Measurements from ENCODE around the gene SIX1. TPM values are rescaled to one million over a fixed set of nuclear protein-coding genes. Genes with fewer than 3 reads are reported as not detected.

The SIX1 gene
- total RNA-seq, result 0.44 and 0.48 TPM in 2 replicates
- long read RNA-seq, result 0 reads

DNA sequence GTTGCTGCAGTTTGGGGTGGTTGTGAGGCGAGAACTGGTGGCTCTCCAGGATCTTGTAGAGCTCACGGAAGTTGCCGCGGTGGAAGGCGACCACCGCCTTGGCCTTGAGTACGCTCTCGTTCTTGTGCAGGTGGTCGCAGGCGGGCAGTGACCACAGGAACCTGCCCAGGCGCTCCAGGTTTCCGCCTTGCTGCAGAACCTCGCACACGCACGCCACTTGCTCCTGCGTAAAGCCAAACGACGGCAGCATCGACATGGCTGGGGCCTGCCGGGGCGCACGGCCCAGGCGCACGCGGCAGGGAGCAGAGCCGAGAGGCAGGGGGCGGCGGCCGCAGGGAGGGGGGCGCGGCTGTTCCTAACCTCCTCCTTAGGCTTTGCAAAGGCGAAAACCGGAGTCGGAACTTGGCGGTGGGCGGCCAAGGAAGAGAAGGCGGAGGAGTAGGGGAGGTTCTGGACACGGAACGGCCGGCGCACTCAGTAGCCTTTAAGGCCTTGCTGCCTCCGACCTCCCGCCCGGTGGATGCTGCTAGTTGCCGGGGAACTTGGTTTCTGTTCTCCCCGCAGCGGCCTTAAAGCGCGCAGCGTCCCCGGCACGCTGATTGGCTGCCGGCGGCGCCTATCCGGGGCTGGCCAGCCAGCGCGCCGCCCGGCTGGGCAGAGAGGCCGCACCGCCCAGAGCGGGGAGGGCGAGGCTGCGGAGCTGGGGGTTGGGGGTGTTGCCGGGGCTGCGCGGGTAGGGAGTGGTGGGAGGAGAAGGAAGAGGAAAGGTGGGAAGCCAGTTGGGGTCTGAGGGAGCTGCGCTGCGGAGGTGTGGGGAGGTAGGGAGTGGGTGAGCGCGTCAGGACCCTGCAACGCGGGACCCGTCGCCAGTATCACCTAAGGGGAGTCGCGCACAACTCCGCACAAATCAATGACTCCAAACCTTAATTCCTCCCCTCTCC lies at the start of gene SIX1:
Gene SIX1 (minus strand): TSS at position 544 of the 941 bp plus-strand sequence. CDS start 288 bp downstream, at position 256.
- H3K4me3 Mint-ChIP-seq, result peak within 1 kb of the TSS; percentile 82
- DNase-seq (ENCODE audit: low read depth, low spot score), result no peak
- no peaks in the 10 kb centered on the region for H3K36me3 Mint-ChIP-seq (ENCODE audit: low read depth)
- H3K9me3 Mint-ChIP-seq, result no peaks in the 10 kb centered on the region
- TF ChIP-seq, protein P1, sequence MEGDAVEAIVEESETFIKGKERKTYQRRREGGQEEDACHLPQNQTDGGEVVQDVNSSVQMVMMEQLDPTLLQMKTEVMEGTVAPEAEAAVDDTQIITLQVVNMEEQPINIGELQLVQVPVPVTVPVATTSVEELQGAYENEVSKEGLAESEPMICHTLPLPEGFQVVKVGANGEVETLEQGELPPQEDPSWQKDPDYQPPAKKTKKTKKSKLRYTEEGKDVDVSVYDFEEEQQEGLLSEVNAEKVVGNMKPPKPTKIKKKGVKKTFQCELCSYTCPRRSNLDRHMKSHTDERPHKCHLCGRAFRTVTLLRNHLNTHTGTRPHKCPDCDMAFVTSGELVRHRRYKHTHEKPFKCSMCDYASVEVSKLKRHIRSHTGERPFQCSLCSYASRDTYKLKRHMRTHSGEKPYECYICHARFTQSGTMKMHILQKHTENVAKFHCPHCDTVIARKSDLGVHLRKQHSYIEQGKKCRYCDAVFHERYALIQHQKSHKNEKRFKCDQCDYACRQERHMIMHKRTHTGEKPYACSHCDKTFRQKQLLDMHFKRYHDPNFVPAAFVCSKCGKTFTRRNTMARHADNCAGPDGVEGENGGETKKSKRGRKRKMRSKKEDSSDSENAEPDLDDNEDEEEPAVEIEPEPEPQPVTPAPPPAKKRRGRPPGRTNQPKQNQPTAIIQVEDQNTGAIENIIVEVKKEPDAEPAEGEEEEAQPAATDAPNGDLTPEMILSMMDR (conservative IDR thresholded peaks at IDR 0.05), result no peak
- no peak within 1 kb of the TSS for H3K27ac Mint-ChIP-seq (ENCODE audit: unreplicated experiment)
- H3K4me1 Mint-ChIP-seq, result peaks cover 30% of the 10 kb centered on the region
- H3K27me3 Mint-ChIP-seq (ENCODE audit: low read depth), result peaks cover 100% of the 10 kb centered on the region

DNA sequence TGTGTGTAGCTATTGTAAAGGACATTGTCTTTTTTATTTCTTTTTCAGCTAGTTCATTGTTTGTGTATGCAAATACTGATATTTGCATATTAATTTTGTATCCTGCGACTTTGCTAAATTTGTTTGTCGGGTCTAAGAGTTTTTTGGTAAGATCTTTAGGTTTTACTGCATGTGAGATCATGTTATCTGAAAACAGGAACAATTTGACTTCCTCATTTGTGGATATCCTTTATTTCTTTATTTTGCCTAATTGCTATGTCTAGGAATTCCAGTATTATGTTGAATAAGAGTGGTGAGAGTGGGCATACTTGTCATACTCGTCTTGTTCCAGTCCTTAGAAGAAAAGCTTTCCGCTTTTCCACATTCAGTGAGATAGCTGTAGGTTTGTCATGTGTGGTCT lies 46.0 kb upstream of the SIX1 start:
- Mint-ChIP-seq H3K36me3 (ENCODE audit: low read depth) (no peaks in the 10 kb centered on the region), H3K27me3 (ENCODE audit: low read depth) (peaks cover 4% of the 10 kb centered on the region), H3K9me3 (peaks cover 14% of the 10 kb centered on the region), H3K4me1 (no peaks in the 10 kb centered on the region), H3K27ac (ENCODE audit: unreplicated experiment) (no peak overlapping the region), H3K4me3 (no peak overlapping the region)
- DNase-seq (ENCODE audit: low read depth, low spot score), result no peak
- TF ChIP-seq, protein P1 (conservative IDR thresholded peaks at IDR 0.05), result no peak

DNA sequence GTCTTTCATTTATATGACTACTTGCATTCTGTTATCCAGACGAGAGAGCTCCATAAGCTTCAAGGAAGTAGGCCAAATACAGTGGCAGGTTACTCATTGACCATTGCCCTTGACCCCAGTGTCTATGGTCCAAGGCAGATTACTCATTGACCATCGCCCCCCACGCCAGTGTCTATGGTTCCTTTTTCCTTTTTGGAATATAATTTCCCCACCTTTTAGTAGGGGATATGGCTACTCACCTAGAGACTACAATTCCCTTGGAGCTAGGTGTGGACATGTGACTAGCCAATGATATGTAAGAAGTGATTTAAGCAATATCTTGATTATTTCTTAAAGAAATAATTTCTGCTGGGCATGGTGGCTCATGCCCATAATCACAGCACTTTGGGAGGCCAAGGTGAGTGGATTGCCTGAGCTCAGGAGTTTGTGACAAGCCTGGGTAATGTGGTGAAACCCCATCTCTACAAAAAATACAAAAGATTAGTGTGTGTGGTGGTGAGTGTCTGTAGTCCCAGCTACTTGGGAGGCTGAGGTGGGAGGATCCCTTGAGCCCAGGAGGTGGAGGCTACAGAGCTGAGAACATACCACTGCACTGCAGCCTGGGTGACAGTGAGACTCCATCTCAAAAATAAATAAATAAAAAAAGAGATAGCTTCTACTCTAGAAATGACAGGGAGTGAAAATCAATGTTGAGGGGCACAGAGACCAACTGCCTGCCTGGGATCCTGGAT lies 42.3 kb upstream of the SIX1 start:
- Mint-ChIP-seq H3K4me1 (no peaks in the 10 kb centered on the region), H3K36me3 (ENCODE audit: low read depth) (no peaks in the 10 kb centered on the region), H3K27me3 (ENCODE audit: low read depth) (no peaks in the 10 kb centered on the region), H3K9me3 (peaks cover 2% of the 10 kb centered on the region), H3K27ac (ENCODE audit: unreplicated experiment) (no peak overlapping the region), H3K4me3 (no peak overlapping the region)
- no peak for DNase-seq (ENCODE audit: low read depth, low spot score)
- TF ChIP-seq, protein P1 (conservative IDR thresholded peaks at IDR 0.05), result no peak

DNA sequence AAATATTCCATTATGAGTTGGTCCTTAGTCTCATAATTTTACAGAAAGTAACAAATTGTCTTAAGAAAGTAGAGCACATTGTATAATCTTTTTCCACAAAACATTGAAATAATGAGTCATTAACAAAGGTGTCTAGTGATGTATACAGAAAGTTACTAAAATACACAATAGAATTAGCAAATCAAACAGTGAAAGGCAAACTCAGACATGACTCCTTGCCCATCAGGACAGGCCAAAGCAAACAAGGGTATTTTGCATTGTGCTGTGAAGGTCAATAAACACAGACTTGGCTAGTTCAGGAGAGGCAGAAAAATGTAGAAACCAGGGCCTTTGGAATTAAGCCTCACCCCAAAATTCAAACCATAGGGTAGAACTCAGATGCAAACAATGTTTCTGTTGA lies 37.6 kb upstream of the SIX1 start:
- TF ChIP-seq, protein P1 (conservative IDR thresholded peaks at IDR 0.05), result no peak
- peaks cover 5% of the 10 kb centered on the region for H3K9me3 Mint-ChIP-seq
- no peak overlapping the region for H3K27ac Mint-ChIP-seq (ENCODE audit: unreplicated experiment)
- DNase-seq (ENCODE audit: low read depth, low spot score), result no peak
- no peaks in the 10 kb centered on the region for H3K36me3 Mint-ChIP-seq (ENCODE audit: low read depth)
- H3K4me3 Mint-ChIP-seq, result no peak overlapping the region
- no peaks in the 10 kb centered on the region for H3K27me3 Mint-ChIP-seq (ENCODE audit: low read depth)
- peaks cover 6% of the 10 kb centered on the region for H3K4me1 Mint-ChIP-seq

GRCh38 chr14:60684203-60684602 lies 34.9 kb upstream of the SIX1 start:
- DNase-seq (ENCODE audit: low read depth, low spot score), result no peak
- Mint-ChIP-seq H3K27ac (ENCODE audit: unreplicated experiment) (no peak overlapping the region), H3K4me1 (peaks cover 13% of the 10 kb centered on the region), H3K9me3 (peaks cover 5% of the 10 kb centered on the region), H3K27me3 (ENCODE audit: low read depth) (no peaks in the 10 kb centered on the region), H3K36me3 (ENCODE audit: low read depth) (no peaks in the 10 kb centered on the region), H3K4me3 (no peak overlapping the region)
- TF ChIP-seq, protein P1 (conservative IDR thresholded peaks at IDR 0.05), result no peak
